Cardiac muscle cell (in vitro differentiated cells and primary cell): ENCODE results near the gene SMIM32. TPM values are rescaled to one million over a fixed set of nuclear protein-coding genes. Genes with fewer than 3 reads are reported as not detected.

ENCODE experiments used
- DNase-seq, 2 donors: peaks; one replicate each; pipeline versions ENCODE4 v3.0.0 to v3.0.0-alpha.2; 2010 to 2017; ENCODE audit warnings: low read depth in 1 of 2, low spot score in 1 of 2
- H3K27ac ChIP-seq: fragments of 200-600 bp; sonication (generic); 2 replicates; pipeline ENCODE4 v1.5.1; 2016
- H3K27me3 ChIP-seq: fragments of 200-600 bp; sonication (generic); 2 replicates; pipeline ENCODE4 v1.6.0; 2016; ENCODE audit warnings: control low read depth
- H3K36me3 ChIP-seq: fragments of 200-600 bp; sonication (generic); 2 replicates; pipeline ENCODE4 v1.5.1; 2016; ENCODE audit warnings: control low read depth
- H3K4me1 ChIP-seq: fragments of 200-600 bp; sonication (generic); 2 replicates; pipeline ENCODE4 v1.8.1; 2017; ENCODE audit warnings: low read depth, mild to moderate bottlenecking, mixed run types
- H3K4me3 ChIP-seq: fragments of 200-600 bp; sonication (generic); 2 replicates; pipeline ENCODE4 v1.5.1; 2016; ENCODE audit warnings: mild to moderate bottlenecking
- H3K9me3 ChIP-seq: fragments of 200-600 bp; sonication (generic); 2 replicates; pipeline ENCODE4 v1.5.1; 2017; ENCODE audit warnings: low read depth, mild to moderate bottlenecking, control low read depth
- polyA plus RNA-seq: library from polyadenylated mRNA; unstranded; fragments of >200 nt; fragmentation: Nextera tagmentation; extraction: Ambion mirVana; gene quantifications from 2 replicates; pipeline ENCODE4 v1.2.1, GENCODE V29; 2016
- total RNA-seq: library from RNA; depleted of rRNA; stranded (reverse); fragments of >200 nt; gene quantifications from 2 replicates; pipeline ENCODE4 v1.2.3, GENCODE V29; 2016
- TF ChIP-seq, protein P1 (sequence below): IDR thresholded peaks from 2 replicates; pipeline ENCODE4 v1.5.1; 2012; ENCODE audit warnings: low read depth, mild to moderate bottlenecking, low read length

The SMIM32 gene
- total RNA-seq (0.36 and 0.81 TPM in 2 replicates), polyA plus RNA-seq (0.30 TPM in 1 of 2 replicates, not detected in the other)

DNA sequence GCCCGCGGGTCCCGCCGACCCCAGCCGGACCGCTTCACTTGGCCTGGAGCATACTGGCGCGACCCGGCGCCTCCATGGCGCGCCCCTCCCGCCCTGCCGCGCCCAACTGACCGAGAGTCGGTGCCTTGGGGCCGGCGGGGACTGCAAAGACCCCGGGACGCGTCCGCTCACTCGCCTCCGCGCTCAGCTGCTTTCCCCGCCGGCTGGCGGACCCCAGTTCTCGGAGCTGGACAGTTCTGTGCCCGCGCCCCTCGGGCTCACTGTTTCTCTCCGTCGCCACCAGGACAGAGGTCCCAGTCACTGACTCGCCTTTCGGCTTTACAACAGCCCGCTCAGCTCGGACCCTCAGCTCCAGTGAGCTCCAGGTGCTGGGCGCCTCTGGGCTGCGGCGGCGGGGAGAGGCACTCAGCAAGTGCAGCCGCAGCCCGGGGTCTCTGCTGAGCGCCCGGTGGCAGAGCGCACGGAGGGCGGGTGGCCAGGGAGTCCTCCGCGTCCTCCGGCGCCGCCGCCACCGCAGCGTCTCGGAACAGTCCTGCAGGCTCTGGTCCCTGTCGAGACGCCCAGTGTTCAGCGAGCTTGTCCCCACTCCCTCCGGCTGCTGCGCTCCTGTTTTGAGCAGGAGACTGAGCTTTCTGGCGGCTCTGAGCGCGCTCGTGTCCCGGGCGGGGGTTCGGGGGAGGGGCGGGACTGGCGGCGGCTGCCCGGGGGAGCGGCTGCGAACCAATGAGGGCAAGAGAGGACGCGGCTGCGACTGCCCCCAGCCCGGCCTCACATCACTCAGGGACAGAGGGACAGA lies at the start of gene SMIM32:
Gene SMIM32, minus strand, starts transcription at position 637 of the 796 bp plus-strand sequence. CDS start 638 bp downstream, outside the sequence.
- H3K4me1 ChIP-seq, result peaks cover 4% of the 10 kb centered on the region
- peaks cover 66% of the 10 kb centered on the region for H3K27me3 ChIP-seq
- no peaks in the 10 kb centered on the region for H3K36me3 ChIP-seq
- no peak within 1 kb of the TSS for H3K27ac ChIP-seq
- peak within 1 kb of the TSS; percentile 57 for H3K4me3 ChIP-seq
- no peaks in the 10 kb centered on the region for H3K9me3 ChIP-seq
- TF ChIP-seq, protein P1, sequence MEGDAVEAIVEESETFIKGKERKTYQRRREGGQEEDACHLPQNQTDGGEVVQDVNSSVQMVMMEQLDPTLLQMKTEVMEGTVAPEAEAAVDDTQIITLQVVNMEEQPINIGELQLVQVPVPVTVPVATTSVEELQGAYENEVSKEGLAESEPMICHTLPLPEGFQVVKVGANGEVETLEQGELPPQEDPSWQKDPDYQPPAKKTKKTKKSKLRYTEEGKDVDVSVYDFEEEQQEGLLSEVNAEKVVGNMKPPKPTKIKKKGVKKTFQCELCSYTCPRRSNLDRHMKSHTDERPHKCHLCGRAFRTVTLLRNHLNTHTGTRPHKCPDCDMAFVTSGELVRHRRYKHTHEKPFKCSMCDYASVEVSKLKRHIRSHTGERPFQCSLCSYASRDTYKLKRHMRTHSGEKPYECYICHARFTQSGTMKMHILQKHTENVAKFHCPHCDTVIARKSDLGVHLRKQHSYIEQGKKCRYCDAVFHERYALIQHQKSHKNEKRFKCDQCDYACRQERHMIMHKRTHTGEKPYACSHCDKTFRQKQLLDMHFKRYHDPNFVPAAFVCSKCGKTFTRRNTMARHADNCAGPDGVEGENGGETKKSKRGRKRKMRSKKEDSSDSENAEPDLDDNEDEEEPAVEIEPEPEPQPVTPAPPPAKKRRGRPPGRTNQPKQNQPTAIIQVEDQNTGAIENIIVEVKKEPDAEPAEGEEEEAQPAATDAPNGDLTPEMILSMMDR, result no peak
- DNase-seq, result peak; percentile 16 to 77

GRCh38 chr5:136242611-136243010 lies 49.6 kb upstream of the SMIM32 start:
- Histone ChIP-seq H3K9me3 (no peaks in the 10 kb centered on the region), H3K4me3 (no peak overlapping the region), H3K36me3 (no peaks in the 10 kb centered on the region), H3K27ac (no peak overlapping the region), H3K4me1 (no peaks in the 10 kb centered on the region), H3K27me3 (no peaks in the 10 kb centered on the region)
- TF ChIP-seq, protein P1, result no peak
- DNase-seq, result no peak

DNA sequence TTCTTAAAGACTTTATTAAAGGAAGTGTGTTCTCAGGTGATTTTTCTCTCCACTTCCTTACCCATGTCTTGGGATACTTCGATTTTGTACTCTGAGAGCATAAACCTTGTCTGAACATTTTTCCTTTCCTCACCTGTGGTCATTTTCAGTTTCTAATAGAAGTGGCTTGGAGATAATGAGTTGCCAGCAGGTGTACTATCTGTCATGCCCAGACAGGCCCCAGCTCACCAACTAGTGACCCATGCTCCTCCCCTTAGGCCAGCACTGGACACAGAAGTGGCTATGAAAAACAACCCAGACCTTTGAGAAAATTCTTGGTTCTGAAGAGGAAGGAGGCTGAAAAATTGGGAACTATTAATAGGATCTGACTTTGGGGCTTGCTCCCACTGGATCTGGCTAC lies 49.2 kb upstream of the SMIM32 start:
- Histone ChIP-seq H3K36me3 (no peaks in the 10 kb centered on the region), H3K4me1 (no peaks in the 10 kb centered on the region), H3K27me3 (no peaks in the 10 kb centered on the region), H3K27ac (no peak overlapping the region), H3K9me3 (no peaks in the 10 kb centered on the region), H3K4me3 (no peak overlapping the region)
- TF ChIP-seq, protein P1, result no peak
- no peak for DNase-seq

DNA sequence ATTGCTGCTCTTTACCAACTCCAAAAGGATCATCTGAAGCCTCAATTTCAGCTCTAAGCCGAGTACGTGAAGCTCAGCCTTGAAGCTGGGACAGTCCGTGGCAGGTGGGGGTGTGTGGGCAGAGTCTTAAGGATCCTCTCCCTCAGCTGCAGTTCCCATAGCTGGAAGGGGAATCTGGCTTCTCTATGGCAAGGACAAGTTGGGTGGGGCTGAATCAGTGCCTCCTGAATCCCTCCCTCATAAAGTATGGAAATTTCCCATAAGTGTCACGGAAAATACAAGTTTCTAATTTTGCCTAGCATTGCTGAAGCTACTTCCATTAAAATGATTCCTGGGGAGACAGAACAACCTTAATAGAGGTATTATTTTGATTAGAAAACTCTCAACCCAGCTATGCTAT lies 47.9 kb upstream of the SMIM32 start:
- Histone ChIP-seq H3K36me3 (no peaks in the 10 kb centered on the region), H3K4me1 (no peaks in the 10 kb centered on the region), H3K27me3 (no peaks in the 10 kb centered on the region), H3K27ac (no peak overlapping the region), H3K9me3 (no peaks in the 10 kb centered on the region), H3K4me3 (no peak overlapping the region)
- TF ChIP-seq, protein P1, result no peak
- DNase-seq, result no peak

DNA sequence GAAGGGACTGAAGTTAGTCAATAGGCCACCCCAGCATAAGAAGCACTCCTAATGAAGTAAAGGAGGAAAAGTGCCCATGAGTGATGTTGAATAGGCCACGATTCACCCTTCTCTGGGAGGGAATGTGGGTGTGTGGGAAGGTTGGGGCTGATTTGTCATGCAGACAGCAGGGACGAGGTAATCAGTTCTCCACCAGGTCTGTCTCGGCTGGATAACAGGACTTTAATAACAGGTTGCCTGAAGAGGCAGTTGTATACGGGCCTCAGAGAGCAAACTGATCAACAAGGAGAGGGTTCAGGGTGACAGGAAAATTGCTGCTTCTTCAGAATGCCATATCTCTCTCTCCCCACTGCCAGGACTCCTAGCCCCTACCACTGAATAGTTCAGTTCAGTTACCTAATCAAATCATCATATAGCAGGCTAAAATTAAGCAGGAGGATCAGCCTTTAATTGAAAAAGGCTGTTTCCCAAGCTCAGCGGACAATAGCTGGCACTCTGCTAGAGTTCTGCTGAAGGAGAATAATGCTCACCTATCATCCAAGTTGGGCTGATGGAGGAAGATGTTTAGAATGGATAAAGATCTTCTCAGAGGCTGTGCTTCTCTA lies 43.6 kb upstream of the SMIM32 start:
- Histone ChIP-seq H3K9me3 (no peaks in the 10 kb centered on the region), H3K4me3 (no peak overlapping the region), H3K27ac (no peak overlapping the region), H3K36me3 (no peaks in the 10 kb centered on the region), H3K4me1 (no peaks in the 10 kb centered on the region), H3K27me3 (no peaks in the 10 kb centered on the region)
- no peak for DNase-seq
- TF ChIP-seq, protein P1, result no peak
